MV-4-11 (cell line): ENCODE measurements around the gene KCNJ16.
"Not testable (repeated sequence)": the region's sequence is repeated elsewhere in the genome, so short reads cannot be mapped to it uniquely, and the experiment has no call there.

Experiments used
- DNase-seq: peaks from one replicate; lab custom pipeline; 2025; lab: John Stamatoyannopoulos, UW

The KCNJ16 gene

GRCh38 chr17:70074956-70075355 lies at the start of gene KCNJ16:
Gene KCNJ16 (plus strand): TSS chr17:70075225. CDS start chr17:70132088, 56,863 bp downstream.
- DNase-seq: no peak

- DNase-seq: no peak
Observed at GRCh38 chr17:70028397-70028796, 46.6 kb upstream of the KCNJ16 start.

GRCh38 chr17:70028978-70029767 lies 45.9 kb upstream of the KCNJ16 start:
- no peak for DNase-seq

- DNase-seq: no peak
Observed at GRCh38 chr17:70030371-70030770, 44.7 kb upstream of the KCNJ16 start.

- no peak for DNase-seq
Observed at GRCh38 chr17:70031341-70031740, 43.7 kb upstream of the KCNJ16 start.

- DNase-seq: no peak
Observed at GRCh38 chr17:70033165-70033564, 41.9 kb upstream of the KCNJ16 start.

GRCh38 chr17:70034158-70034557 lies 40.9 kb upstream of the KCNJ16 start:
- DNase-seq: no peak

GRCh38 chr17:70037498-70037897 lies 37.5 kb upstream of the KCNJ16 start:
- no peak for DNase-seq

GRCh38 chr17:70040336-70040735 lies 34.7 kb upstream of the KCNJ16 start:
- DNase-seq: no peak

- DNase-seq: no peak
Observed at GRCh38 chr17:70041061-70041460, 34.0 kb upstream of the KCNJ16 start.

GRCh38 chr17:70041540-70041939 lies 33.5 kb upstream of the KCNJ16 start:
- no peak for DNase-seq

GRCh38 chr17:70045780-70046179 lies 29.2 kb upstream of the KCNJ16 start:
- not testable (repeated sequence) for DNase-seq

- no peak for DNase-seq
Observed at GRCh38 chr17:70047619-70048419, 27.2 kb upstream of the KCNJ16 start.

- DNase-seq: no peak
Observed at GRCh38 chr17:70049801-70050591, 25.0 kb upstream of the KCNJ16 start.

- no peak for DNase-seq
Observed at GRCh38 chr17:70050931-70051330, 24.1 kb upstream of the KCNJ16 start.

- DNase-seq: no peak
Observed at GRCh38 chr17:70053241-70054234, 21.5 kb upstream of the KCNJ16 start.

GRCh38 chr17:70055000-70055399 lies 20.0 kb upstream of the KCNJ16 start:
- no peak for DNase-seq

GRCh38 chr17:70059071-70059470 lies 16.0 kb upstream of the KCNJ16 start:
- DNase-seq: no peak

GRCh38 chr17:70059649-70060048 lies 15.4 kb upstream of the KCNJ16 start:
- no peak for DNase-seq

GRCh38 chr17:70060415-70060814 lies 14.6 kb upstream of the KCNJ16 start:
- no peak for DNase-seq

- no peak for DNase-seq
Observed at GRCh38 chr17:70067134-70067533, 7.9 kb upstream of the KCNJ16 start.
